ENCODE results near the gene TRIM3. TPM values are rescaled to one million over a fixed set of nuclear protein-coding genes. Genes with fewer than 3 reads are reported as not detected.

TRIM3 gene
- total RNA-seq, 1 experiment from 2014 or later: 14.4 TPM

- H2AK5ac ChIP-seq (ENCODE audit: insufficient read length, low read length): no peak overlapping the region
- H2BK15ac ChIP-seq (ENCODE audit: low read depth, low read length): no peak overlapping the region; the same call in 1 of the 2 replicates
- no peak overlapping the region for H2BK12ac ChIP-seq (ENCODE audit: insufficient read length, low read depth, low read length)
- no CpG with 5 or more reads among the region's 7 CpGs for WGBS (ENCODE audit: extremely low coverage, insufficient read length, low lambda C conversion rate)
- TF ChIP-seq CTCF (conservative IDR thresholded peaks at IDR 0.05): no peak
- H3K56ac ChIP-seq (ENCODE audit: insufficient read length, low read depth, low read length): no peak overlapping the region
- H4K8ac ChIP-seq (replicated peaks; ENCODE audit: insufficient read length, low read depth, low read length): no peak overlapping the region
- no peak overlapping the region for H3K23ac ChIP-seq (ENCODE audit: insufficient read length, low read depth, low read length)
- no peak overlapping the region for H2BK5ac ChIP-seq (ENCODE audit: insufficient read length, low read length)
- peaks cover 14% of the 10 kb centered on the region for H3K23me2 ChIP-seq (ENCODE audit: insufficient read length, low read depth, low read length, poor library complexity, severe bottlenecking)
- H4K20me1 ChIP-seq (ENCODE audit: control insufficient read depth, insufficient read depth, insufficient read length): no peaks in the 10 kb centered on the region
- peak overlapping the region; percentile 62; the same call in 1 of the 2 replicates for H3K14ac ChIP-seq (ENCODE audit: insufficient read depth, low read length)
- H3K9me3 ChIP-seq (ENCODE audit: control insufficient read depth, low read depth, low read length): no peaks in the 10 kb centered on the region
- H2BK120ac ChIP-seq (ENCODE audit: low read depth, low read length, poor library complexity, severe bottlenecking): no peak overlapping the region
- peak overlapping the region; percentile 85 for H3K4me2 ChIP-seq (ENCODE audit: insufficient read depth, insufficient read length, low read length)
- H3K9ac ChIP-seq (ENCODE audit: extremely low read depth, insufficient read length, low read length): peak overlapping the region; percentile 46
- no peak overlapping the region for H3K4ac ChIP-seq (ENCODE audit: low read depth, low read length)
- Mint-ChIP-seq H3K4me1 (peaks cover 25 to 30% of the 10 kb centered on the region in 2 experiments), H3K4me3 (peak overlapping the region; percentile 69 to 81), H3K36me3 (ENCODE audit: insufficient read depth in 1 of 3, low read depth in 3 of 3) (peaks cover 24 to 30% (median 29%) of the 10 kb centered on the region in 3 experiments), H3K27me3 (ENCODE audit: low read depth) (no peaks in the 10 kb centered on the region; the same call in 1 of the 2 replicates), H3K27ac (peak overlapping the region; percentile 93 to 96 (median 94); a peak in 5 of 7 replicates), H3K9me3 (no peaks in the 10 kb centered on the region)
- no peak overlapping the region for H2BK20ac ChIP-seq (ENCODE audit: low read depth, low read length, poor library complexity, severe bottlenecking)
- no peak overlapping the region for H4K91ac ChIP-seq (ENCODE audit: insufficient read length, low read depth, low read length)
- H3K27me3 ChIP-seq (ENCODE audit: insufficient read depth, low read length): no peaks in the 10 kb centered on the region; the same call in 1 of the 2 replicates
- H4K5ac ChIP-seq (ENCODE audit: insufficient read length, low read depth, low read length): no peak overlapping the region
- no peaks in the 10 kb centered on the region for H3K79me1 ChIP-seq (ENCODE audit: insufficient read depth, low read depth, low read length, poor library complexity, severe bottlenecking)
- no peak overlapping the region for H3T11ph ChIP-seq (ENCODE audit: low read length)
- peaks cover 8% of the 10 kb centered on the region; the same call in 1 of the 2 replicates for H3K4me1 ChIP-seq (ENCODE audit: insufficient read depth, low read length)
- peak overlapping the region; percentile 29 for H3K27ac ChIP-seq (ENCODE audit: insufficient read length, low read depth, low read length)
- no peak for DNase-seq
- no peak overlapping the region for H2AFZ ChIP-seq (ENCODE audit: low read length)
- no peaks in the 10 kb centered on the region for H3K79me2 ChIP-seq (ENCODE audit: insufficient read depth, low read length)
- H3K18ac ChIP-seq (ENCODE audit: insufficient read length, low read depth, low read length): no peak overlapping the region
Observed at GRCh38 chr11:6474413-6474792, 662 bp upstream of the TRIM3 start.

Measured in H9 (cell line).